ENCODE results near the gene SLC26A1.

GRCh38 chr4:1027219-1027914 is 34.2 kb upstream of the SLC26A1 start:
- TF ChIP-seq, protein P1, sequence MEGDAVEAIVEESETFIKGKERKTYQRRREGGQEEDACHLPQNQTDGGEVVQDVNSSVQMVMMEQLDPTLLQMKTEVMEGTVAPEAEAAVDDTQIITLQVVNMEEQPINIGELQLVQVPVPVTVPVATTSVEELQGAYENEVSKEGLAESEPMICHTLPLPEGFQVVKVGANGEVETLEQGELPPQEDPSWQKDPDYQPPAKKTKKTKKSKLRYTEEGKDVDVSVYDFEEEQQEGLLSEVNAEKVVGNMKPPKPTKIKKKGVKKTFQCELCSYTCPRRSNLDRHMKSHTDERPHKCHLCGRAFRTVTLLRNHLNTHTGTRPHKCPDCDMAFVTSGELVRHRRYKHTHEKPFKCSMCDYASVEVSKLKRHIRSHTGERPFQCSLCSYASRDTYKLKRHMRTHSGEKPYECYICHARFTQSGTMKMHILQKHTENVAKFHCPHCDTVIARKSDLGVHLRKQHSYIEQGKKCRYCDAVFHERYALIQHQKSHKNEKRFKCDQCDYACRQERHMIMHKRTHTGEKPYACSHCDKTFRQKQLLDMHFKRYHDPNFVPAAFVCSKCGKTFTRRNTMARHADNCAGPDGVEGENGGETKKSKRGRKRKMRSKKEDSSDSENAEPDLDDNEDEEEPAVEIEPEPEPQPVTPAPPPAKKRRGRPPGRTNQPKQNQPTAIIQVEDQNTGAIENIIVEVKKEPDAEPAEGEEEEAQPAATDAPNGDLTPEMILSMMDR (IDR thresholded peaks at IDR 0.05) = no peak
- no peak for TF ChIP-seq POLR2A (IDR thresholded peaks at IDR 0.05)
